ENCODE results near the gene CTSW.

DNA sequence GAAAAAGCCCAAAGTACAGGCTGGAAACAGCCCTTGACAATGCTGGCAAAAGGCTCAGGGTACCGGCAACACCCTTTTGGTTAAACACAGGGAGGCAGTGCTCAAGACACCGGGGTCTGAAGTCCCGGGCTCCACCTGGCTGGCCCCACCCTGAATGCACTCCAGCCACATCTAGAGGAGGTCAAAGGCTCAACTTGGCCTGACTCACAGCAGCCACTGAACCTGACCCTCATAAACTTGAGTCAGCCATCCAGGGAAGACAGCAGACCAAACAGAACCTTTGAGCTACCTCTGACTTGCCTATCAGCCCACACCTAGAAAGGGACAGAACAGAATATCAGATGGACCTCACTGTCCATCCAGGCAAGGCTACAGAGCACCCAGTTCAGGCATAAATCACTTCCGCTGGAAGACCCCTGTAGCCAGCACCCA, 25.5 kb upstream of the CTSW start:
- TF ChIP-seq, protein P1, sequence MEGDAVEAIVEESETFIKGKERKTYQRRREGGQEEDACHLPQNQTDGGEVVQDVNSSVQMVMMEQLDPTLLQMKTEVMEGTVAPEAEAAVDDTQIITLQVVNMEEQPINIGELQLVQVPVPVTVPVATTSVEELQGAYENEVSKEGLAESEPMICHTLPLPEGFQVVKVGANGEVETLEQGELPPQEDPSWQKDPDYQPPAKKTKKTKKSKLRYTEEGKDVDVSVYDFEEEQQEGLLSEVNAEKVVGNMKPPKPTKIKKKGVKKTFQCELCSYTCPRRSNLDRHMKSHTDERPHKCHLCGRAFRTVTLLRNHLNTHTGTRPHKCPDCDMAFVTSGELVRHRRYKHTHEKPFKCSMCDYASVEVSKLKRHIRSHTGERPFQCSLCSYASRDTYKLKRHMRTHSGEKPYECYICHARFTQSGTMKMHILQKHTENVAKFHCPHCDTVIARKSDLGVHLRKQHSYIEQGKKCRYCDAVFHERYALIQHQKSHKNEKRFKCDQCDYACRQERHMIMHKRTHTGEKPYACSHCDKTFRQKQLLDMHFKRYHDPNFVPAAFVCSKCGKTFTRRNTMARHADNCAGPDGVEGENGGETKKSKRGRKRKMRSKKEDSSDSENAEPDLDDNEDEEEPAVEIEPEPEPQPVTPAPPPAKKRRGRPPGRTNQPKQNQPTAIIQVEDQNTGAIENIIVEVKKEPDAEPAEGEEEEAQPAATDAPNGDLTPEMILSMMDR (IDR thresholded peaks at IDR 0.05): no peak
- TF ChIP-seq POLR2A (IDR thresholded peaks at IDR 0.05): no peak

All from thyroid gland (tissue), 4 donors.